K562 (cell line): Measurements from ENCODE around the gene FGF12. TPM values are rescaled to one million over a fixed set of nuclear protein-coding genes. Genes with fewer than 3 reads are reported as not detected.

Experiments
- ATAC-seq: fragments of 200-7000 bp; cut with Tn5 transposase; 3 replicates; pipeline ENCODE4 v1.9.1; 2020; ENCODE audit warnings: moderate library complexity
- BruUV-seq: library from RNA; stranded (reverse); fragments of 400-500 nt; replicated peaks from 2 replicates; lab custom pipeline; 2021; lab: Mats Ljungman, UMichigan
- CTCF ChIA-PET: fragments of 300-600 bp; formaldehyde crosslinking; extraction: SDS; loops from one replicate; lab custom pipeline; 2021; ENCODE audit warnings: low intra/inter-chr PET ratio; lab: Yijun Ruan, JAX
- POLR2A ChIA-PET: fragments of 300-600, 350-650 bp; sonication (Branson Sonifier 250); formaldehyde crosslinking; extraction: SDS; loops from one replicate; lab custom pipeline; 2021; ENCODE audit warnings: antibody characterized with exemption, inconsistent platforms; lab: Yijun Ruan, JAX
- DNase-seq, 4 experiments: peaks; one replicate each; pipeline versions ENCODE4 v3.0.0 to v3.0.0-alpha.2; 2011 to 2018; ENCODE audit warnings: low spot score in 3 of 4, mixed read lengths in 3 of 4; ENCODE audit errors: extremely low read depth in 1 of 4
- FAIRE-seq: peaks from 2 replicates; lab custom pipeline; 2011; peaks lifted over from hg19 to GRCh38; lab: Jason Lieb, UNC
- H2AFZ ChIP-seq: 2 replicates; pipeline ENCODE4 v1.6.0; 2011; ENCODE audit warnings: low read depth, low read length, control low read depth, inconsistent platforms
- H3K27ac ChIP-seq: fragments of 200-600 bp; 3 replicates; pipeline ENCODE4 v1.8.0; 2011; ENCODE audit warnings: low read depth, mild to moderate bottlenecking, control low read depth, inconsistent platforms, low read length, moderate library complexity, mixed read lengths; ENCODE audit errors: extremely low read depth
- H3K27me3 ChIP-seq, 2 experiments: fragments of 300-600 bp in 1 of 2; 2 replicates in 1 of 2; 3 replicates in 1 of 2; pipeline versions ENCODE4 v1.6.0 to v1.8.0; 2011; ENCODE audit warnings: inconsistent platforms in 2 of 2, low read length in 2 of 2, mild to moderate bottlenecking in 1 of 2, mixed read lengths in 1 of 2, moderate library complexity in 1 of 2; ENCODE audit not compliant: control insufficient read depth in 2 of 2, insufficient read depth in 2 of 2
- H3K36me3 ChIP-seq: fragments of 300-600 bp; 3 replicates; pipeline ENCODE4 v1.8.0; 2011; ENCODE audit warnings: mild to moderate bottlenecking, low read length, inconsistent platforms; ENCODE audit not compliant: control insufficient read depth, insufficient read depth
- H3K4me1 ChIP-seq, 2 experiments: fragments of 200-600 bp in 1 of 2; replicated peaks in 1 of 2; 2 replicates in 1 of 2; 3 replicates in 1 of 2; pipeline versions ENCODE4 v1.5.1 to v1.8.0; 2011; ENCODE audit warnings: inconsistent platforms in 2 of 2, low read length in 2 of 2, mild to moderate bottlenecking in 1 of 2, mixed read lengths in 1 of 2, moderate library complexity in 1 of 2; ENCODE audit not compliant: control insufficient read depth in 2 of 2, insufficient read depth in 2 of 2
- H3K4me2 ChIP-seq: 2 replicates; pipeline ENCODE4 v1.6.1; 2011; ENCODE audit warnings: low read length, control low read depth, inconsistent platforms, mixed read lengths; ENCODE audit not compliant: insufficient read depth
- H3K4me3 ChIP-seq: fragments of 200-600 bp; sonication (generic), shearing (Covaris generic); 2 replicates; pipeline ENCODE4 v1.5.1; 2016; ENCODE audit warnings: control low read depth, inconsistent platforms
- H3K79me2 ChIP-seq: fragments of 200-600 bp; 3 replicates; pipeline ENCODE4 v1.8.0; 2011; ENCODE audit warnings: low read length, inconsistent platforms; ENCODE audit not compliant: control insufficient read depth, insufficient read depth
- H3K9ac ChIP-seq, 2 experiments: 2 replicates each; pipeline versions ENCODE4 v1.6.0 to v1.6.1; 2011; ENCODE audit warnings: low read depth in 2 of 2, low read length in 2 of 2, control low read depth in 1 of 2, inconsistent platforms in 1 of 2, mild to moderate bottlenecking in 1 of 2, mixed read lengths in 1 of 2; ENCODE audit not compliant: insufficient read depth in 1 of 2
- H3K9me1 ChIP-seq: one replicate; pipeline ENCODE4 v1.6.0; 2011; ENCODE audit warnings: inconsistent platforms, mild to moderate bottlenecking, low read length, moderate library complexity; ENCODE audit not compliant: control insufficient read depth, insufficient read depth
- H3K9me3 ChIP-seq: replicated peaks from 2 replicates; pipeline ENCODE4 v1.5.1; 2011; ENCODE audit warnings: low read depth, low read length, inconsistent platforms; ENCODE audit not compliant: control insufficient read depth, insufficient read depth
- H4K20me1 ChIP-seq: replicated peaks from 2 replicates; pipeline ENCODE4 v1.6.1; 2011; ENCODE audit warnings: low read length, inconsistent platforms, mixed read lengths; ENCODE audit not compliant: control insufficient read depth, insufficient read depth
- GATAD2A ChIP-seq: fragments of 450-650 bp; IDR thresholded peaks from 2 replicates; pipeline ENCODE4 v1.6.1; 2017
- HNRNPK ChIP-seq: fragments of 200-400 bp; formaldehyde crosslinking; IDR thresholded peaks from one replicate; pipeline ENCODE4 v1.6.1; 2018; ENCODE audit warnings: mild to moderate bottlenecking, low read depth, low read length; ENCODE audit not compliant: poor library complexity, severe bottlenecking
- SIN3A ChIP-seq, 2 experiments: fragments of 150-350 bp in 1 of 2; IDR thresholded peaks; 2 replicates each; pipeline ENCODE4 v1.6.1; 2011 to 2016; ENCODE audit warnings: borderline replicate concordance in 2 of 2, low read depth in 2 of 2, low read length in 2 of 2, mild to moderate bottlenecking in 2 of 2, moderate library complexity in 2 of 2; ENCODE audit not compliant: control insufficient read depth in 1 of 2
- SP1 ChIP-seq: sonication (generic); formaldehyde crosslinking; IDR thresholded peaks from 2 replicates; pipeline ENCODE4 v1.8.1; 2022; ENCODE audit warnings: mild to moderate bottlenecking, missing genetic modification reagents
- STAT5B ChIP-seq: fragments of 250-450 bp; sonication (Bioruptor Pico); IDR thresholded peaks from 2 replicates; pipeline ENCODE4 v1.8.0; 2021; ENCODE audit warnings: mild to moderate bottlenecking, inconsistent platforms
- ZNF76 ChIP-seq: fragments of 250-450 bp; sonication (Bioruptor Pico); IDR thresholded peaks from 2 replicates; pipeline ENCODE4 v1.4.0; 2020; ENCODE audit warnings: mild to moderate bottlenecking, moderate library complexity, borderline replicate concordance
- WGBS: fragments of 100-300 bp; shearing (Covaris generic); methylation state at CpG from one replicate; pipeline ENCODE4 v1.1.6; 2016; ENCODE audit warnings: low coverage, mixed read lengths; ENCODE audit not compliant: insufficient coverage; ENCODE audit errors: missing lambda C conversion rate; 5-methylcytosine and 5-hydroxymethylcytosine counted together
- in situ Hi-C: fragments of 300-500 bp; cut with MboI; formaldehyde crosslinking; loops from 4 replicates; pipeline ENCODE4 v1.15.0; 2018; ENCODE audit warnings: inconsistent platforms, mixed read lengths
- intact Hi-C: fragments of 100-400 bp; cut with micrococcal nuclease; formaldehyde crosslinking; loops from 2 replicates; pipeline ENCODE4 v1.14.2; 2022
- polyA plus RNA-seq, 8 experiments: library from polyadenylated mRNA; depleted of rRNA in 4 of 8; stranded (reverse) in 5 of 8; unstranded in 3 of 8; fragments of >200 nt; fragmentation: Nextera tagmentation in 2 of 8; fragmentation: Illumina TruSeq in 1 of 8; extraction: Ambion mirVana in 2 of 8; extraction: Trizol in 1 of 8; gene quantifications; 2 replicates each; pipeline versions ENCODE4 v1.2.1 to v1.2.3, GENCODE V29; 2011 to 2014; ENCODE audit warnings: inconsistent platforms in 1 of 8, missing spikeins in 1 of 8
- total RNA-seq, 7 experiments: library from RNA; depleted of rRNA in 6 of 7; stranded (reverse); fragments of >200 nt in 6 of 7; fragmentation: Illumina TruSeq in 2 of 7; extraction: Trizol in 2 of 7; gene quantifications; 2 replicates each; pipeline versions ENCODE4 v1.2.1 to v1.2.3, GENCODE V29; 2011 to 2021; ENCODE audit warnings: low replicate concordance in 1 of 7
- TF ChIP-seq, protein P1 (sequence below), 3 experiments: fragments of 200-800 bp in 1 of 3; fragments of 250-450 bp in 1 of 3; fragments of 450-650 bp in 1 of 3; sonication (Bioruptor Pico) in 1 of 3; sonication (Bioruptor generic) in 1 of 3; formaldehyde crosslinking in 1 of 3; IDR thresholded peaks; 2 replicates each; pipeline versions ENCODE4 v1.6.1 to v1.8.0; 2016 to 2022; ENCODE audit warnings: mild to moderate bottlenecking in 2 of 3, missing genetic modification characterization in 2 of 3, missing compliant biosample characterization in 1 of 3, moderate library complexity in 1 of 3
- TF ChIP-seq, protein P2 (sequence below): fragments of 250-450 bp; sonication (Bioruptor Pico); IDR thresholded peaks from 2 replicates; pipeline ENCODE4 v1.8.0; 2022; ENCODE audit warnings: inconsistent platforms
- TF ChIP-seq, protein P3 (sequence below): sonication (generic); formaldehyde crosslinking; IDR thresholded peaks from 2 replicates; pipeline ENCODE4 v1.8.0; 2022; ENCODE audit warnings: missing genetic modification reagents, mild to moderate bottlenecking, moderate library complexity, borderline replicate concordance
- TF ChIP-seq, protein P4 (sequence below): fragments of 250-450 bp; sonication (Bioruptor Pico); IDR thresholded peaks from 2 replicates; pipeline ENCODE4 v1.8.0; 2021; ENCODE audit warnings: borderline replicate concordance, mild to moderate bottlenecking, moderate library complexity; ENCODE audit not compliant: poor library complexity, severe bottlenecking
- TF ChIP-seq, protein P5 (sequence below): sonication (generic); formaldehyde crosslinking; IDR thresholded peaks from 2 replicates; pipeline ENCODE4 v1.8.1; 2023; ENCODE audit warnings: mild to moderate bottlenecking, missing genetic modification reagents

FGF12 gene
- total and polyA plus RNA-seq, 9 of the 15 experiments (the other 6 are each of a cell fraction or from before 2014, with no cell fraction given), result not detected

DNA sequence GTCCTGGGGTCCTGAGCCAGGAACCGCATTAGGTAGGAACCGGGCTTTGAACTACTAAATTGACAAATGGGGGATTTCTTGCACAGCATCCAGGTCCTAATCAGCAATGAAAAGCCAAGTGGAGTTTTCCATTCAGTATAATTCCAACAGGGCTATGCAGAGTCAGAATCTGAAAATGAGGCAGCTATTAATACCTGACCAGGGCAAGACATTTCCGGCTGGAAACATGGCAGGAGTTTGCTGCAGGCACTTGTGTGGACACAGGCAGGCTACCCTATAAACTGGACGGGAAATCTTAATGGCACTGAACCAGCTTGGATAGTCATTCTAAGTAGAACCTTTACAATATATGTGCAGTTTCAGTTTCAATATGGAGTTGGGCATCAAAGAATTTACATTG is 553.1 kb downstream of the FGF12 start:
- Histone ChIP-seq H3K4me3 (no peak overlapping the region), H3K27me3 (no peaks in the 10 kb centered on the region), H3K36me3 (no peaks in the 10 kb centered on the region), H3K9ac (no peak overlapping the region), H3K9me3 (no peaks in the 10 kb centered on the region), H3K9me1 (no peaks in the 10 kb centered on the region), H4K20me1 (no peaks in the 10 kb centered on the region), H3K4me2 (no peak overlapping the region), H3K27ac (no peak overlapping the region), H3K4me1 (no peaks in the 10 kb centered on the region), H2AFZ (no peak overlapping the region), H3K79me2 (no peaks in the 10 kb centered on the region)
- 1% methylated on average over 4 of the region's 4 CpGs for WGBS
- CTCF ChIA-PET, result no interaction called here
- ATAC-seq (no peak), DNase-seq (no peak), FAIRE-seq (no peak)
- POLR2A ChIA-PET, result no interaction called here
- in situ Hi-C loops, result no loop called here
- BruUV-seq, result no TSS peak
- intact Hi-C loops, result no loop called here
- TF ChIP-seq ZNF76 (CRISPR knock-in tag), result no peak
- TF ChIP-seq SIN3A (IDR thresholded peaks at IDR 0.05; ENCODE audit: borderline replicate concordance in 2 of 2, control insufficient read depth in 1 of 2, low read depth in 2 of 2, low read length in 2 of 2), result no peak
- TF ChIP-seq, protein P1, sequence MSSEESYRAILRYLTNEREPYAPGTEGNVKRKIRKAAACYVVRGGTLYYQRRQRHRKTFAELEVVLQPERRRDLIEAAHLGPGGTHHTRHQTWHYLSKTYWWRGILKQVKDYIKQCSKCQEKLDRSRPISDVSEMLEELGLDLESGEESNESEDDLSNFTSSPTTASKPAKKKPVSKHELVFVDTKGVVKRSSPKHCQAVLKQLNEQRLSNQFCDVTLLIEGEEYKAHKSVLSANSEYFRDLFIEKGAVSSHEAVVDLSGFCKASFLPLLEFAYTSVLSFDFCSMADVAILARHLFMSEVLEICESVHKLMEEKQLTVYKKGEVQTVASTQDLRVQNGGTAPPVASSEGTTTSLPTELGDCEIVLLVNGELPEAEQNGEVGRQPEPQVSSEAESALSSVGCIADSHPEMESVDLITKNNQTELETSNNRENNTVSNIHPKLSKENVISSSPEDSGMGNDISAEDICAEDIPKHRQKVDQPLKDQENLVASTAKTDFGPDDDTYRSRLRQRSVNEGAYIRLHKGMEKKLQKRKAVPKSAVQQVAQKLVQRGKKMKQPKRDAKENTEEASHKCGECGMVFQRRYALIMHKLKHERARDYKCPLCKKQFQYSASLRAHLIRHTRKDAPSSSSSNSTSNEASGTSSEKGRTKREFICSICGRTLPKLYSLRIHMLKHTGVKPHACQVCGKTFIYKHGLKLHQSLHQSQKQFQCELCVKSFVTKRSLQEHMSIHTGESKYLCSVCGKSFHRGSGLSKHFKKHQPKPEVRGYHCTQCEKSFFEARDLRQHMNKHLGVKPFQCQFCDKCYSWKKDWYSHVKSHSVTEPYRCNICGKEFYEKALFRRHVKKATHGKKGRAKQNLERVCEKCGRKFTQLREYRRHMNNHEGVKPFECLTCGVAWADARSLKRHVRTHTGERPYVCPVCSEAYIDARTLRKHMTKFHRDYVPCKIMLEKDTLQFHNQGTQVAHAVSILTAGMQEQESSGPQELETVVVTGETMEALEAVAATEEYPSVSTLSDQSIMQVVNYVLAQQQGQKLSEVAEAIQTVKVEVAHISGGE (CRISPR knock-in tag; IDR thresholded peaks at IDR 0.05), result no peak
- no peak for TF ChIP-seq SP1 (CRISPR knock-in tag)
- TF ChIP-seq, protein P2, sequence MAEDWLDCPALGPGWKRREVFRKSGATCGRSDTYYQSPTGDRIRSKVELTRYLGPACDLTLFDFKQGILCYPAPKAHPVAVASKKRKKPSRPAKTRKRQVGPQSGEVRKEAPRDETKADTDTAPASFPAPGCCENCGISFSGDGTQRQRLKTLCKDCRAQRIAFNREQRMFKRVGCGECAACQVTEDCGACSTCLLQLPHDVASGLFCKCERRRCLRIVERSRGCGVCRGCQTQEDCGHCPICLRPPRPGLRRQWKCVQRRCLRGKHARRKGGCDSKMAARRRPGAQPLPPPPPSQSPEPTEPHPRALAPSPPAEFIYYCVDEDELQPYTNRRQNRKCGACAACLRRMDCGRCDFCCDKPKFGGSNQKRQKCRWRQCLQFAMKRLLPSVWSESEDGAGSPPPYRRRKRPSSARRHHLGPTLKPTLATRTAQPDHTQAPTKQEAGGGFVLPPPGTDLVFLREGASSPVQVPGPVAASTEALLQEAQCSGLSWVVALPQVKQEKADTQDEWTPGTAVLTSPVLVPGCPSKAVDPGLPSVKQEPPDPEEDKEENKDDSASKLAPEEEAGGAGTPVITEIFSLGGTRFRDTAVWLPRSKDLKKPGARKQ (CRISPR knock-in tag), result no peak
- TF ChIP-seq, protein P3, sequence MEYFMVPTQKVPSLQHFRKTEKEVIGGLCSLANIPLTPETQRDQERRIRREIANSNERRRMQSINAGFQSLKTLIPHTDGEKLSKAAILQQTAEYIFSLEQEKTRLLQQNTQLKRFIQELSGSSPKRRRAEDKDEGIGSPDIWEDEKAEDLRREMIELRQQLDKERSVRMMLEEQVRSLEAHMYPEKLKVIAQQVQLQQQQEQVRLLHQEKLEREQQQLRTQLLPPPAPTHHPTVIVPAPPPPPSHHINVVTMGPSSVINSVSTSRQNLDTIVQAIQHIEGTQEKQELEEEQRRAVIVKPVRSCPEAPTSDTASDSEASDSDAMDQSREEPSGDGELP (CRISPR knock-in tag), result no peak
- TF ChIP-seq HNRNPK, result no peak
- no peak for TF ChIP-seq GATAD2A
- TF ChIP-seq, protein P4, sequence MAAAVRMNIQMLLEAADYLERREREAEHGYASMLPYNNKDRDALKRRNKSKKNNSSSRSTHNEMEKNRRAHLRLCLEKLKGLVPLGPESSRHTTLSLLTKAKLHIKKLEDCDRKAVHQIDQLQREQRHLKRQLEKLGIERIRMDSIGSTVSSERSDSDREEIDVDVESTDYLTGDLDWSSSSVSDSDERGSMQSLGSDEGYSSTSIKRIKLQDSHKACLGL (CRISPR knock-in tag), result no peak
- TF ChIP-seq STAT5B (CRISPR knock-in tag), result no peak
- TF ChIP-seq, protein P5, sequence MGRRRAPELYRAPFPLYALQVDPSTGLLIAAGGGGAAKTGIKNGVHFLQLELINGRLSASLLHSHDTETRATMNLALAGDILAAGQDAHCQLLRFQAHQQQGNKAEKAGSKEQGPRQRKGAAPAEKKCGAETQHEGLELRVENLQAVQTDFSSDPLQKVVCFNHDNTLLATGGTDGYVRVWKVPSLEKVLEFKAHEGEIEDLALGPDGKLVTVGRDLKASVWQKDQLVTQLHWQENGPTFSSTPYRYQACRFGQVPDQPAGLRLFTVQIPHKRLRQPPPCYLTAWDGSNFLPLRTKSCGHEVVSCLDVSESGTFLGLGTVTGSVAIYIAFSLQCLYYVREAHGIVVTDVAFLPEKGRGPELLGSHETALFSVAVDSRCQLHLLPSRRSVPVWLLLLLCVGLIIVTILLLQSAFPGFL (CRISPR knock-in tag), result no peak
